Fibroblast of villous mesenchyme (primary cell): ENCODE results near the gene SERPINA1. TPM values are rescaled to one million over a fixed set of nuclear protein-coding genes. Genes with fewer than 3 reads are reported as not detected.

ENCODE experiments used
- DNase-seq: peaks from one replicate; pipeline ENCODE4 v3.0.0-alpha.2; 2010; ENCODE audit warnings: low read depth
- H3K4me3 ChIP-seq: 2 replicates; pipeline ENCODE4 v1.5.1; 2011; ENCODE audit warnings: low read depth, mild to moderate bottlenecking, low read length
- total RNA-seq: library from RNA; depleted of rRNA; stranded (reverse); fragments of >200 nt; gene quantifications from 2 replicates; pipeline ENCODE4 v1.2.3, GENCODE V29; 2012
- TF ChIP-seq, protein P1 (sequence below): IDR thresholded peaks from 2 replicates; pipeline ENCODE4 v1.5.1; 2012; ENCODE audit warnings: low read depth, mild to moderate bottlenecking, low read length; ENCODE audit not compliant: insufficient read depth

Gene SERPINA1
- total RNA-seq, 1 donor: not detected

DNA sequence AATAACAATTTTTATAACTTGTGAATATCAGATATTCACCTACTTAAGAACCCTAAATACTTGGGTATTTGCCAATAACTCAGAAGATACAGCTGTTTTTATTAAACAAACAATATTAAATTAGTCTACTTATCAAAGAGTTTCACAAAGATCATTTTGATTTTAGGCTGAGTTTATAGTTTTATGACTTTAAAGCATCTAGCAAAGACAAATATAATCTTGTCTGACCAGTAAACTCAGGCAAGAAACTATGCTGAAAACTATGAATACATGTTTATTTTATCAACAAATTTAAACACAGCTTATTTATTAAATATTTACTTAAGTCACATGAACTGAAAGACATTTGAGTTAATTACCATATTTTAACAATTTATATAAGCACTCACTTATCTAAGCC lies 18.5 kb upstream of the SERPINA1 start:
- TF ChIP-seq, protein P1, sequence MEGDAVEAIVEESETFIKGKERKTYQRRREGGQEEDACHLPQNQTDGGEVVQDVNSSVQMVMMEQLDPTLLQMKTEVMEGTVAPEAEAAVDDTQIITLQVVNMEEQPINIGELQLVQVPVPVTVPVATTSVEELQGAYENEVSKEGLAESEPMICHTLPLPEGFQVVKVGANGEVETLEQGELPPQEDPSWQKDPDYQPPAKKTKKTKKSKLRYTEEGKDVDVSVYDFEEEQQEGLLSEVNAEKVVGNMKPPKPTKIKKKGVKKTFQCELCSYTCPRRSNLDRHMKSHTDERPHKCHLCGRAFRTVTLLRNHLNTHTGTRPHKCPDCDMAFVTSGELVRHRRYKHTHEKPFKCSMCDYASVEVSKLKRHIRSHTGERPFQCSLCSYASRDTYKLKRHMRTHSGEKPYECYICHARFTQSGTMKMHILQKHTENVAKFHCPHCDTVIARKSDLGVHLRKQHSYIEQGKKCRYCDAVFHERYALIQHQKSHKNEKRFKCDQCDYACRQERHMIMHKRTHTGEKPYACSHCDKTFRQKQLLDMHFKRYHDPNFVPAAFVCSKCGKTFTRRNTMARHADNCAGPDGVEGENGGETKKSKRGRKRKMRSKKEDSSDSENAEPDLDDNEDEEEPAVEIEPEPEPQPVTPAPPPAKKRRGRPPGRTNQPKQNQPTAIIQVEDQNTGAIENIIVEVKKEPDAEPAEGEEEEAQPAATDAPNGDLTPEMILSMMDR: no peak
- DNase-seq: no peak
- no peak overlapping the region for H3K4me3 ChIP-seq

GRCh38 chr14:94405486-94405885 lies 17.1 kb upstream of the SERPINA1 start:
- DNase-seq: no peak
- TF ChIP-seq, protein P1: no peak

GRCh38 chr14:94404561-94404960 lies 16.2 kb upstream of the SERPINA1 start:
- TF ChIP-seq, protein P1: no peak
- no peak overlapping the region for H3K4me3 ChIP-seq
- DNase-seq: no peak

More at GRCh38 chr14:94405486-94405885, 17.1 kb upstream of the SERPINA1 start:
- H3K4me3 ChIP-seq: no peak overlapping the region

- DNase-seq: no peak
- TF ChIP-seq, protein P1: no peak
- H3K4me3 ChIP-seq: no peak overlapping the region
Observed at GRCh38 chr14:94403312-94403932, 15.0 kb upstream of the SERPINA1 start.

DNA sequence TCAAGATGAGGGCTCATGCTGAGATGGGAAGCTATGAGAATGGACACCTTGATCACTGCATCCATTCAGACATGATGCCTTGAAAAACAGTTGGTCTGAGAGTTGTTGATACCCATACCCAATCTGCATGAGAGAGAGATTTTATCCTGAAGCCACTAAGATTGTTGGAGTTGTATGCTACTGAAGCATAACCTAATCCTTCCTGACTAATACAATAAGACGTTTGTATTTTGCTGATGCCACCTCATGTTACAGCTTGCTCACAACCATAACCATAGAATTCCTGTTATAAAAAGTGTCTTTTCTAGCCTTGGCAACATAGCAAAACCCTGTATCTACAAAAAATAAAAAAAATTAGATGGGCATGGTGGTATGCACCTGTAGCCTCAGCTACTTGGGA lies 12.7 kb upstream of the SERPINA1 start:
- no peak for DNase-seq
- H3K4me3 ChIP-seq: no peak overlapping the region
- TF ChIP-seq, protein P1: no peak

- TF ChIP-seq, protein P1: no peak
- DNase-seq: no peak
- H3K4me3 ChIP-seq: no peak overlapping the region
Observed at GRCh38 chr14:94400422-94400841, 12.0 kb upstream of the SERPINA1 start.

DNA sequence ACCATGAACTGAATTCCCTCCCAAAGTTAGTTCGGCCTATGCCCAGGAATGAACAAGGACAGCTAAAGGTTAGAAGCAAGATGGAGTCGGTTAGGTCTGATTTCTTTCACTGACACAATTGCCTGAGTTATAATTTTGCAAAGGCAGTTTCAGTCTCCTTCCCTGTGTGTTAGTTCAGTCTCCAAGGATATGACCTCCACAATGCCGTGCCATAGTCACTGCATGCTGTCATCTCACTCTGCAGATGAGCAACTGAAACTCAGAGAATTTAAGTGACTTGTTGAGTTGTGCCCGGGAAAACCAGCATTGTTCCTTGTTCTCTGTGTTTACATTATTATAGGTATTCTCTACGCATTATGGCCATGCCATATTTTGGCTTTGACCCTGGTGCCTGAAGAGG lies 10.1 kb upstream of the SERPINA1 start:
- no peak for DNase-seq
- TF ChIP-seq, protein P1: no peak
- no peak overlapping the region for H3K4me3 ChIP-seq
